Prostate gland (tissue), 2 donors: ENCODE results near the gene FNDC3B. TPM values are rescaled to one million over a fixed set of nuclear protein-coding genes. Genes with fewer than 3 reads are reported as not detected.
"Not testable (repeated sequence)": the region's sequence is repeated elsewhere in the genome, so short reads cannot be mapped to it uniquely, and the experiment has no call there.

Experiments used
- DNase-seq: peaks from one replicate; pipeline ENCODE4 v3.0.0-alpha.2; 2019; ENCODE audit warnings: low spot score
- H3K27ac ChIP-seq, 2 donors: fragments of 200-600 bp; sonication (generic); 2 replicates each; pipeline ENCODE4 v1.5.1; 2017 to 2019
- H3K27me3 ChIP-seq: fragments of 200-600 bp; sonication (generic); replicated peaks from 2 replicates; pipeline ENCODE4 v1.5.1; 2019; ENCODE audit not compliant: insufficient read depth
- H3K36me3 ChIP-seq, 2 donors: fragments of 200-600 bp; sonication (generic); 1 replicate in 1 of 2; 2 replicates in 1 of 2; pipeline versions ENCODE4 v1.5.1 to v1.8.1; 2017 to 2019
- H3K4me1 ChIP-seq: fragments of 200-600 bp; sonication (generic); replicated peaks from 2 replicates; pipeline ENCODE4 v1.5.1; 2019
- H3K4me3 ChIP-seq, 2 donors: fragments of 200-600 bp; sonication (generic); 2 replicates each; pipeline ENCODE4 v1.5.1; 2017 to 2019
- H3K9me3 ChIP-seq: fragments of 200-600 bp; sonication (generic); 2 replicates; pipeline ENCODE4 v1.5.1; 2017
- CTCF ChIP-seq, 4 experiments: fragments of 200-600 bp in 2 of 4; fragments of 450-650 bp in 2 of 4; sonication (generic) in 2 of 4; IDR thresholded peaks; 1 replicate in 3 of 4; 2 replicates in 1 of 4; pipeline ENCODE4 v1.5.1; 2016 to 2019; ENCODE audit warnings: antibody characterized with exemption in 4 of 4, mild to moderate bottlenecking in 2 of 4, moderate library complexity in 2 of 4
- POLR2A ChIP-seq: fragments of 450-650 bp; IDR thresholded peaks from one replicate; pipeline ENCODE4 v1.6.1; 2016; ENCODE audit warnings: antibody characterized with exemption, mild to moderate bottlenecking
- POLR2AphosphoS5 ChIP-seq: sonication (generic); formaldehyde crosslinking; IDR thresholded peaks from one replicate; pipeline ENCODE4 v1.6.1; 2017; ENCODE audit warnings: antibody characterized with exemption
- WGBS: methylation state at CpG from one replicate; pipeline ENCODE4 v1.1.5; 2018; 5-methylcytosine and 5-hydroxymethylcytosine counted together
- intact Hi-C: fragments of 100-400 bp; cut with DNase I; formaldehyde crosslinking; loops from one replicate; pipeline ENCODE4 v1.14.2; 2022
- total RNA-seq, 2 donors: library from RNA; depleted of rRNA; stranded (reverse); fragments of >200 nt; gene quantifications; one replicate each; pipeline ENCODE4 v1.1.0, GENCODE V29; 2016

The FNDC3B gene
- total RNA-seq, 2 donors from 2014 or later, result 35.9 to 62.4 TPM

GRCh38 chr3:171996178-171996817 lies 43.1 kb upstream of the FNDC3B start:
- Histone ChIP-seq H3K4me3 (no peak overlapping the region), H3K4me1 (no peaks in the 10 kb centered on the region), H3K27me3 (no peaks in the 10 kb centered on the region), H3K36me3 (no peaks in the 10 kb centered on the region), H3K9me3 (no peaks in the 10 kb centered on the region), H3K27ac (no peak overlapping the region)
- no peak for TF ChIP-seq CTCF (IDR thresholded peaks at IDR 0.05)
- TF ChIP-seq POLR2A, result no peak
- no peak for TF ChIP-seq POLR2AphosphoS5
- intact Hi-C loops, result no loop called here
- no peak for DNase-seq
- WGBS, result 91% methylated on average over 2 of the region's 2 CpGs

- H3K4me1 ChIP-seq, H3K9me3 ChIP-seq, H3K27ac ChIP-seq, H3K4me3 ChIP-seq, intact Hi-C loops, H3K27me3 ChIP-seq, DNase-seq, H3K36me3 ChIP-seq: not testable (repeated sequence)
- WGBS, result 94% methylated on average over 22 of the region's 24 CpGs
Measured at GRCh38 chr3:171998731-171999130, 40.6 kb upstream of the FNDC3B start.

- WGBS, result 100% methylated on average over 1 of the region's 1 CpG
Measured at GRCh38 chr3:172001616-172002015, 37.8 kb upstream of the FNDC3B start.

DNA sequence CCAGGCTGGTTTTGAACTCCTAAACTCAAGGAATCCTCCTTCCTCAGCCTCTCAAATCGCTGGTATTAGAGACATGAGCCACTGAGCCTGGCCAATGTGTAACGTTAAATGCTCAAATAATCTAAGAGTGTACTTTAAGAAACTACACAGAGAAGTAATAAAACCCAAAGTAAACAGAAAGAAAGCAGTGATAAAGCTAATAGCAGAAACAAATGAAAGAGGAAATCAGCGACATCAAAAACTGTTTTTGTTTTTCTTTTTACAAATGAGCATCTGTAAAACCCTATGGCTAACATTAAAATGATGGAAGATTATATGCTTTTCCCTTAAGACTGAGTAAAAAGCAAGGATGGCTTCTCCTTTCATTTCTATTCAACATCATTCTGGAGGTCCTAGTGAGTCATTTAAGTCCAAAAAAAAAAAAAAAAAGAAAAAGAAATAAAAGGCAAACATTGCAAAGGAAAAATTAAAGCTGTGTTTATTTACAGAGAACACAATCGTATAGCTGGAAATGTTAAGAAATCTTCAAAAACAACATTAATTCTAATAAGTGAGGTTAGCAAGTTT lies 36.8 kb upstream of the FNDC3B start:
- Histone ChIP-seq H3K9me3 (no peaks in the 10 kb centered on the region), H3K36me3 (no peaks in the 10 kb centered on the region), H3K27ac (no peak overlapping the region), H3K4me1 (no peaks in the 10 kb centered on the region), H3K27me3 (no peaks in the 10 kb centered on the region), H3K4me3 (no peak overlapping the region)
- intact Hi-C loops, result no loop called here
- WGBS, result 29% methylated on average over 4 of the region's 4 CpGs
- no peak for DNase-seq
- no peak for TF ChIP-seq POLR2A
- TF ChIP-seq POLR2AphosphoS5, result no peak
- TF ChIP-seq CTCF (IDR thresholded peaks at IDR 0.05), result no peak

More at GRCh38 chr3:172001616-172002015, 37.8 kb upstream of the FNDC3B start:
- H3K36me3 ChIP-seq, H3K4me1 ChIP-seq, H3K9me3 ChIP-seq, H3K27ac ChIP-seq, H3K4me3 ChIP-seq, intact Hi-C loops, DNase-seq, H3K27me3 ChIP-seq: not testable (repeated sequence)

GRCh38 chr3:172003146-172003545 lies 36.2 kb upstream of the FNDC3B start:
- Histone ChIP-seq H3K36me3 (no peaks in the 10 kb centered on the region), H3K27me3 (no peaks in the 10 kb centered on the region), H3K9me3 (no peaks in the 10 kb centered on the region), H3K27ac (no peak overlapping the region), H3K4me3 (no peak overlapping the region), H3K4me1 (no peaks in the 10 kb centered on the region)
- intact Hi-C loops, result no loop called here
- WGBS, result 80% methylated on average over 6 of the region's 6 CpGs
- TF ChIP-seq POLR2AphosphoS5, result no peak
- no peak for TF ChIP-seq POLR2A
- no peak for TF ChIP-seq CTCF (IDR thresholded peaks at IDR 0.05)
- no peak for DNase-seq

DNA sequence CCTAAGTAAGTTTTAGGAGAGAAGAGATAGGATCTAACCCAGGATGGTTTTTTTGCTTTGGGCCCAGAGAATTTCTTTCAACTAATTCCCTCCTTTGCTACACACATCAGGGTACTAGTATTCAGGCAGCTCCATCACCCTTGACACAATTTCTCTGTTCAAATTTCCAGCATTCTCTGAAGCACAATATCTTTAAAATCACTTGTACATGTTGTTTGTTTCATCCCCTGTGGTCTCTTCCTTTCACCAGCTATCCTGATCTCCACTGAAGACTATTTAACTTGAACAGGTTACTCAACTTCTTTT lies 32.4 kb upstream of the FNDC3B start:
- TF ChIP-seq POLR2A (no peak), POLR2AphosphoS5 (no peak), CTCF (IDR thresholded peaks at IDR 0.05) (no peak)
- H3K9me3 ChIP-seq, result no peaks in the 10 kb centered on the region
- DNase-seq, result no peak
- no peak overlapping the region for H3K27ac ChIP-seq
- no peaks in the 10 kb centered on the region for H3K36me3 ChIP-seq
- intact Hi-C loops, result no loop called here
- H3K4me3 ChIP-seq, result no peak overlapping the region
- no peaks in the 10 kb centered on the region for H3K27me3 ChIP-seq
- no peaks in the 10 kb centered on the region for H3K4me1 ChIP-seq
